Measurements from ENCODE around the gene PINK1.
A peak's percentile ranks its signal among the peaks of the same experiment; 100 is the strongest.

The PINK1 gene

DNA sequence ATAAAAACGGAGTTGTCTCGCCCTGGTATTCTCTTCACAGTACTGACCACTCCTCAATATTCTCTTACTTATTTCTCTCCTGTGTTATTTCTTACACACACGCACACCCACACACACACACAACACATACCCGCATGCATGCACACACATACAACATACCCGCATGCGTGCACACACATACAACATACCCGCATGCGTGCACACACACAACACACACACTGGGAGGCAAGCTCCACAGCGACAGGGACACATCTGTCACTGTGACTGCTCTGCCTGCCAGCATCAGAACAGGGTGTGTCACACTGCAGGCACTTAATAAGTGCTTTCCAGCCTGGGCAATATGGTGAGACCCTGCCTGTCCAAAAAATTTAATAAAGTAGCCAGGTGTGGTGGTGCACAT, 48.7 kb downstream of the PINK1 start:
- DNase-seq (ENCODE audit: low spot score) = no peak

DNA sequence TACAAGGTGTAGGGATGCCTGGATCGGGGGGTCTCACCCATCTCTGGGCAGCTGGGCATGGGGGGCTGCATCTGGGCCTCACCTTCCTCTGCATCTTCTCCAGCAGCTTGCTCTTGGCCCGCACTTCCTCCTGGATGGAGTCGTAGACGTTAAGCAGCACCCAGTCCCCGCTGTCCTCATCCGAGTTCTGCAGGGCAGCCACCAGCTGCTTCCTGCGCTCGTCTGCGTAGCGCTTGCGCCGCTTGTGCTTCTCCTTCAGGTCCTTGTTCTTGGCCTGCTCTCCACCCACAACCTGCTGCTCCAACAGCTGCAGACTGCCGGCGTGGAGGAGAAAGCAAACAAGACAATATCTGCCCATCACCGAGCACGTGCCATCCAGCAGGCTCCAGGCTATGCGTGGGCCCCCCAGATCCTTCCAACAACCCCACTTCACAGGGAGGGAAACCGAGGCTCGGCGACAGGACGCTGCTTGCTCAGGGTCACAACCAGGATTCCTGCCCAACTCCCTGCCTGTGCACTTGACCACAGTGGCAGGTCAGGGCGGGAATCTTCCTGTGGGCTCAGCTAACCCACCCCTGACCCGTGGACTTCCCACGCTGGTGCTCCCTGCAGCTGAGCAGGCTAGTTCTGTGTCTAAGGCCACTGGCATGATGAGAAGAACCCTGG, 49.4 kb downstream of the PINK1 start:
- DNase-seq (ENCODE audit: low spot score) = no peak

DNA sequence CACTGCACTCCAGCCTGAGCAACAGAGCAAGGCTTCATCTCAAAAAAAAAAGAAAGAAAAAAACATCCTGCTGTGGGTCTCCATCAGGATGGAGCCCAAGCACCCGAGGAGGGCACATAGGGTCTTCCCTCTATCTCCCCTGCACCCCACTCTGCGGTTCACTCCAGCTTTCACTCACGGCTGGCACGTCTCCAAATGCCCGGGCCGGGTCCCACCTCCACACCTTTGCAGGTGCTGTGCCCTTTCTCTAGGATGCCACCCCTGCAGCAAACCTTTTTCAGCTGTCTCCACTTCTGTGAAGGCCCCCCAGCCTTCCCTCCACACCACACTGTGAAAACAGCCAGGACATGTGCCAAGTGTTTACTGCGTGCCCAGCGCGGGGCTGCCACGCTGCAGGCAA, 50.4 kb downstream of the PINK1 start:
- DNase-seq (ENCODE audit: low spot score) = no peak

DNA sequence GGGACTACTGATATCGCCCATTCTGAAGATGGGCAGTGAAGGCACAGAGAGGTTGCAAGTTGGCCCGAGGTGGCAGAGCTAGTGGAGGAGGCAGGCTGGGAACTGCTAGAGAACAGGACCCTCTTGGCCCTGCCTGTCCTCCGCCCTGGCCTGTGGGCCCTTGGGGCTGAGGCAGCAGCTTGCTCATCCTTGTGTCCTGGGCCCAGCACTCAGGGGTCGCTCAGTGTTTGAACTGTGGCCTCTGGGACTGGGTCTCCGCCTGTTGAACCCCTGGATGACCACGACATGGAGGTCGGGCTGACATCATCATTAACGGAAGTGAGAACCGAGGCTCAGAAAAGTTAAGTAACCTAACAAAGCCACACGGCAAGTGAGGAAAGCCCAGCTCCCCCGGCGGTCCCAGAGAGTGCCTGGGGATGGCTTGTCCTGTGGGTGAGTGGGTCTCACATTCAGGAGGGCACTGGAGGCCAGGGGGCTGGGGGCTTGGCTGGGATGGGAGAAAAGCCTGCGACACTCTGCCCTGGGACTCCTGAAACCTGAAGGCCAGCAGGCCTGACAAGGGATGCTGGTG, 50.9 kb downstream of the PINK1 start:
- DNase-seq (ENCODE audit: low spot score) = no peak

DNA sequence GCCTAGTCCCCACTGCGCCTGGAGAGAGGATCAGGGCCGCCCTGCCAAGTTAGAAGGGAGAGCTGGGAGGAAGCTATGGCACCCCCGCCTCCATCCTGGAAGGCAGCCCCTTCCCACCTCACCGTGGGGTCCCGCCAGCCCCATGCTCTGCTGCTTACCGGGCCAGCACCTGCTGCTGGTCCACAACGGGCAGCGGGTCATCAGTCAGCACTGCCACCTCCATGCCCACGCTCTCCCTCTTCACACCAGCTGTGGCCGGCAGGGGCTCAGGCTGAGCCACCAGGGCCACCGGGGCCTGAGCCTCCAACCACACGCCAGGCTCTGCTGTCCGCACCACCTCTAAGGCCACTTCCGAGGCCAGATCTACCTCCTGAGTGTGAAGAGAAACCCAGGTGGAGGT, 51.4 kb downstream of the PINK1 start:
- no peak for DNase-seq (ENCODE audit: low spot score)

DNA sequence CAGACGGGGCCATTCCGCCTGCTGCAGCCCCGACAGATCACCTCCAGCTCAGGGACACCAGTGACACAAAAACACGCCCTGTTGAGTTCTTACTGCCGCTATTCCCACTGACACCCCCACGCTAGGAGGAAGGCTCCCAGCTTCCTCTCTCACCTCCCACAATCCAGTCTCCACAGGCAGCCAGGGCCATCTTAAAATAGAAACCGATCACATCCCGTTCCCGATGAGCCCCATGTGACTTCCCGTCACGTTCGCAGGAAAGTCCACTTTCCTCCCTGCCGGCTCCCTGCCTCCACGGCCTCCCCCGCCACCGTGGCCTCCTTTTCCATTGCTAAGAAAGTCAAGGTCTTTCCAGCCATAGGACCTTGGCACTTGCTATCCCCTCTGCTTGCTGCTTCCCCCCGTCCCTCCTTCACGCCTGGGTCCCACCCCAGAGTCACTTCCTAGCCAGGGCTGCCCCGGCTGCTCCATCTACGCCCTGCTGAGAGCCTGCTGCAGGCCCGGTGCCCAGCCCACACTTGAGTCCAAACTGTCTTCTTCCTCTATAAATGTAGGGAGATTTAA, 51.9 kb downstream of the PINK1 start:
- DNase-seq (ENCODE audit: low spot score) = no peak

DNA sequence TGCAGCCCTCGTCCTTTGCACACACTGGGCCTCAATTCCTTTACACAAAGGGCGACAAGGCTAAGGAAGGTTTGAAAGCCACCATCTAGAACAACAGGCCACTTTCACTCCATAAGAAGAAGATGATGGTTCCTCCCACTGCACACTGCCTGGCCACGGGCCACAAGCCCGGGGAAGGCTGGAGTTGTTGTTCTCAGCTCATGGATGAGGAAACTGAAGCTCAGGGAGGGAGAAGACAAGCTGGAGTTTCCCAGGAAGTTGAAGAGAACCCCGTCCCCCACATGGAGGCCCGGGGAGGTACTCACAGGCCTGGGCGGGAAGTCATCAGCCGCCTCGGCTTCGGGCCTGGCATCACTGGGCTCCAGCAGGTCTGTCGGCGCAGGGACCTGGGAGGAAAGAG, 52.5 kb downstream of the PINK1 start:
- DNase-seq (ENCODE audit: low spot score) = no peak

DNA sequence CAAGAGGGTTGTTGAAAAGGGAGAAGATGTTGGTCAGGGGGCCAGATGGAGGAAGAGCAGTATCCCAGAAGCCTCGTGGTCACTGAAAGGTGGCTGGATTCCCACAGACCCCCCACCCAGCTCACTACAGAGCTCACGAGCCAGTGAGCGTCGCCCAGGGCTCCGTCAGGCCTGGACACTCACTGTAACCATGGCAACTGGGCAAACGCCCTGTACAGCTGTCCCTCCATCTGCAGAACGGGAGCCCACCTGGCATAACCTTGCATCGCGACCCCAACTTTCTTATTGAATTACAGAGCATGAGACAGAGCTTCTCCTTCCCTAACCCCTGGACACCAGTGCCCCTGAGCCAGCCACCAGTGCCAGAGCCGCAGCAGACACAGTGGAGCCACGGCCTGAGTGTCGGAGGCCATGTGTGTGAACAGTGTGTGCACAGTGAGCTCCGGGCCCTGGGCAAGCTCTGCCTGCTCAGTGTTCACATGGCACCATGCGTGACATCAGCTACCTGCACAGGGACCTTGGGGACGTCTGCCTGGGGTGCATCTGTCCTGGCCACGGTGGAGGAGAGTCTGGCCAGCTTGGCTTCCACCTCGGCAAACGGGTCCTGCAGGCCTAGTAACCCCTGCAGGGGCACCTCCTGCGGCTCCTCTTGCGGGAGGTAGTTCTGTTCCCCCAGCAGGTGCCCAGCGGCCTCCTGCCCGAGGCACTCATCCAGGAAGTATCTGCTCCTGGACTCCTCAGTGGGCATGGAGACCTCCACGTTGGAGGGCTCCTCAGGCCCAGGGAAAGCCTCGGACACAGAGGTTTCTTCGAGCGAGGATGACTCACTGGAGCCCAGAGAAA, 53.8 kb downstream of the PINK1 start:
- DNase-seq (ENCODE audit: low spot score) = no peak

DNA sequence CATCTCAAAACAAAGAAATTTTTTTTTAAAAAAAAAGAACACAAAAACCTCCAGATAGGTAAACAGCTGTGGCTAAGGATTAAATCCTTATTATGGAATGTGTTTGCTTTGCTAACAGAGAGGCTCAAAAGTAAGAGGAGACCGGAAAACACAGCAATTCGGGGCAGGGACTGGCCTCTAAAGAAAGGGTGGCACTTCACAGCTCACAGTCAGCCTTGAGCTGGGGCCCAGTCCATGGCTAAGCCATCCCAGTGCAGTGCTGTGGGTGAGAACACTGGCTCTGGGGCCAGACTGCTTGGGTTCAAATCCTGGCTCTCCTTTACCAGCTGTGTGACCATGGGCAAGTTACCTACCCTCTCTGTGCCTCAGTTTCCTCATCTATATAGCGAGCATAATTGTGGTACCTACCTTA, 56.4 kb downstream of the PINK1 start:
- no peak for DNase-seq (ENCODE audit: low spot score)

DNA sequence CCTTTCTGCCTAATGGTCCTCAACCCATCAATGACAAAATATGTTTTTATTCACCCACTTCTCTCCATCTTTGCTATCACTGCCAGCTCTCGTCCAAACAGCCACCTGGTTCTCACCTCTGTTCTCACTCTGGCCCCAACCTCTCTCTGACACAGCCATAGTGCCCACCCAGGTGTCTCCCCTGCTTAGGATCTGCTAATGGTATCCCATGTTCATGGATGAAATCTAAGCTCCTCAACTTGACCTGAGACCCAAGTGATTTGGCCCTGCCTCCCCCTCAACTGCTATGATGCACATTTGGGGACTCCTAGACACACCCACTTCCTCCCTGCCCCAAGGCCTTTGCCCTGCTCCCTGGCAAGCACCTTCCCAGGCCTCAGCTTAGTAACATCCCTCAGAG, 58.6 kb downstream of the PINK1 start:
- DNase-seq (ENCODE audit: low spot score) = no peak

DNA sequence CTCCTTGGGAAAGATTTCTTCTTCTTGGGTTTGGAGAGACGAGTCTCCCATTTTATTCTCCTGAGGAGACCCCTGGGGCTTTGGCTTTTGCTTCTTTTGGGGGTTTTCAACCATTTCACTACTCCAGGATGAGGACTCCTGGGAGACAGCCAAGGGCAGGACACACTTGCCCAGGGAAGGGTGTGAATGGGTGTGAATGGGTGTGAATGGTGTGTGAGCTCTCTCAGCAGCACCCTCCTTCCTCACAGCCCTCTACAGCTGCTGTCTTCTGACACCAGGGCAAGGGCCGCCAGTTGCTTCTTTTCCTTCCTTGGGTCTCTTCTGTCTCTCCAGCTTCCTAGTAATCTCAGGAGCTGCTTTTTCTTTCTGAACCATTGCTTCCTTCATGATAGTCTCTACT, 60.4 kb downstream of the PINK1 start:
- DNase-seq (ENCODE audit: low spot score) = no peak

DNA sequence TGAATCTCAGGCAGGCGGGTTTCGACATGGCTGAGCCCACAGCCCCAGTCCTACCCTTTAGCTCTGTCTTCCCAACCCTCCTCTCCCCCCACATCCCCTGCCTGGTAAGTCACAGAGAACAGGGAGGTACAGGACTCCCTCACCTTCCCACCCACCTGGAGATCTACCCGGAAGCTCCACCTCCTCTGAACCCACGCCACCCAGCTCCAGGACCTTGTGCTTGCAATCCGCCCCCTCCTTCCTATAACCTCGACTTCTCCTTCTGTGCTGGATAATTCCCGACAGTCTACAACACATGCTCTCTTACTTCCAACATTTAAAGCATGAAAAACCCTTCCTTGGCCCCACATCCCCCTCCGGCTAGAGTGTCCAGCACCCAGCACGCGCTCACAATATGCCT, 62.3 kb downstream of the PINK1 start:
- no peak for DNase-seq (ENCODE audit: low spot score)

DNA sequence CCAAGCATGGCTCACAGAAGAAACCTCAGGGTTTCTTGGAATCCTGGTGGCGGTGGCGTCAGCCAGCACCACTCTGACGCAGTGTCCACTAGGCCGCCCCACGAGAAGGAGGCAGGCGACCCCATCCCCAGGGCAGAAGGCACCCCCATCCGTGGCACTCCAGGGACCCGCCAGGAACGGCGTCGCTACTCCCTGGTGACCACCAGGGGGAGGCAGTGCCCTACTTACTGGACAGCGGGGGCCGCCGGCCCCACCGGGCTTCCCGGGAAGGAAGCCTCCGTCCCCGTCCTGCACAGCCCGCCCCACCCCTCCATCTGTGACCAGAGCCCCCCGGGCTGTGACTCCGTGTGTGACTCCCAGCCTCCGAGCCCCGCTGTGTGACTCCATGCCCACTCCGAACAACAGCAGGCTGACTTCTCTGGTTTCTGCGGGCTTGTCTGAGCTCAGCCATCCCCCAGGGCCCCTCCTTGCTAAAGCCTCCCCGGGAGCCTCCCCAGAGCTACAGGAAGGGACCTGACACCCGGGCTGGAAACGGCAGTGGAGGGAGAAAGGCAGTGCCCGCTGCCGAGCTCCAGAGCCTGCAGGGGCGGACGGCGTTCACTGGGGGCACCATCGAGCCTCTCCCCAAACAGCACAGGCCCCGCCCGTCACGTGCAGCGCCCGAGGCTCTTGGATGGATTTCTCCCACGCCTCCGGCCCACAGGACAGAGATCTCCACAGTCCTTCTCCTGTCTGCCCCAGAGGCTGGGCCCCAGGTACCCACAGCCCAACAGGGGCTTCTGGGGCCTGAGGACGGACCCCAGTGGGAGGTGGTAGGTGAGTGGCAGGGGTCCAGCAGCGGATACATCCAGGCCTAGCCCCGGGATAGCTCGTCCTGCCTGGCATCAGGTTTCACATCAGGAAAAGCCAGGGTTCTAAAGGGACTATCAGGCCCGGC, 63.4 kb downstream of the PINK1 start:
- DNase-seq (ENCODE audit: low spot score) = peak; percentile 95

DNA sequence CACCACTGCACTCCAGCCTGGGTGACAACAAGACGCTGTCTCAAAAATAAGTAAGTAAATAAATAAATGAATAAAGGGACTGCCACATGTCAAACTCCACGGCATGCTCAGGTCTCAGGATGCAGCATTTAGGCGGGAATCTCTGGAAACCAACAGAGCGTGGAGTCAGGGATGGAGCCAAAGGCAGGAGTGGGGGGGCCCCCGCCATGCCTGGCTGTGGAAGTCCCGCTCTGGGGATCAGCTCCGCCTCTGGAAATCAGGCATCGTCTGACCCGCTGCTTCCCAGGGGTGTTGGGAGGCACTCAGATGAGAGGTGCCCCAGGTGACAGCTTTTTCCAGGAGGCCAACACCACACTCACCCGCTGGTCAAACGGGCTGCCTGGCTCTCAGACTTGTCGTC, 64.3 kb downstream of the PINK1 start:
- no peak for DNase-seq (ENCODE audit: low spot score)

DNA sequence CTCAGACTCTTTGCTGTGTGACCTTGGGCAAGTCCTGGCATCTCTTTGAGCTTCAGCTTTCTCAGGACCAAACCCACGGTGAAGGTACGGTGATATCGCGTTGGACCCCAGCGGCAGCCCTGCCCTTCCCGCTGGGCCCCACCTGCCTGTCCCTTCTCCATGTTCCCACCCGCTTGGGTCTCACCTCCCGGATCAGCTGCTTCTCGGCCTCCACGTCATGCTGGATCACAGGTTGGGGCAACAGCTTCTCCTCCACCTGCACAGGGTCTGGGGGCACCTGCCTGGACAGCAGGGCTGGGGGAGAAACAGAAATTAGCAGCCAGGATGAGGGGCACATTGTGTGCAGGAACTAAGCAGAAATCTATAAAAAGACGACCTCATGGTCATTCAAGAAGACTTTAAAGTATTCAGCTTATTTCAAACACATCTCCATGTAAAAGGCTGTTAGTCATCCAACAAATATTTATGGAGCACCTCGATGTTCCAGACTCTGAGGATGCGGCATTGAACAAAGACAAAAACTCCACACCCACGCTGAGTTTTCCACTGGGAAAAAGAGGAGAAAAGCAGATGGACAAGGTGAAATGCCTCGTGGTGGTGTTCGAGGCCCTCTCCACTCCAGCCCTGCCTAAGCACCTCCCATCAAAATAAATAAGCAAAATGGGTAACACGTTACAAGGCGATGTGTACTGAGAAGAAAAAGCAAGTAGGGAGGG, 65.1 kb downstream of the PINK1 start:
- peak; percentile 50 for DNase-seq (ENCODE audit: low spot score)

DNA sequence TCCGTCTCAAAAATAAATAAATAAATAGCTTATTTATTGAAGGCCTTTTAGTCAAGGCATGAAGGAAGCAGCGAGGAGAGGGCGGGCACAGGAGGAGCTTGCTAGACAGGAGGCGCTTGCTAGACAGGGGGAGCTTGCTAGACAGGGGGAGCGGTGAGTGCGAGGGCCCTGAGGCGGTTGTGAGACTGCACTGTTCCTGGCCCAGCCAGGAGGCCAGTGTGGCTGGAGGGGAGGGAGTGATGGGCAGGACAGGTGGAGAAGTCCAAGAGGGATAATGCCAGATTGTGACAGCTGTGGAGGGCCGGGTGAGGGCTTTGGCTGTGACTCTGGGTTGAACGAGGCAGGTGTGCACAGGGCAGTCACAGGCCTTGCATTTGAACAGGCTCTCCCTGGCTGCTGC, 66.3 kb downstream of the PINK1 start:
- no peak for DNase-seq (ENCODE audit: low spot score)

DNA sequence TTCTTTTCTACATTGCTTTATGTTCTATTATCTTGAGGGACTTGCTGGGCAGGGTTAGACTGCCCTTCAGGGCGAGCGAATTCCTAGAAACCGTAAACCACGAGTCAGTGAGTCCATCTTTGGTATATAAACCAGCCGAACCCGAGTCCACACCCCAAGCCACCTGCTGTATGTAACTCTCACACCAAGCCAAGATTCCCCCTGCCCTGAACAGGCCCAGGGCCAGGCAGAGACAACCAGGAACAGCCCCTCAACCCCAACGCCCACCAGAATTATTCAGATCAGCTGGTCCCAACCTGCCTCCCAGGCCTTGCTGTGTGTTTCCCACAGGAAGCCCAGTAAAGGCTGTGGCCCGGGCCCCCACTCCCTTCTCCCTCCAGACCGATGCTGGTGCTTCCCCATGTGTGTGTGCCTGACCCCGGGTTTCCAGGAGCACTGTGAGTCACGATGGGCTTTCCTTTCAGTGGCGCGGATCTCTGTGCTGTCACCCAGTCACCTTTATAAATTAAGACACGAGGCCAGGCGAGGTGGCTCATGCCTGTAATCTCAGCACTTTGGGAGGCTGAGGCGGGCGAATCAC, 67.5 kb downstream of the PINK1 start:
- no peak for DNase-seq (ENCODE audit: low spot score)
